K562 (cell line): ENCODE results near the gene TTC21A. TPM values are rescaled to one million over a fixed set of nuclear protein-coding genes. Genes with fewer than 3 reads are reported as not detected.
A peak's percentile ranks its signal among the peaks of the same experiment; 100 is the strongest.

ENCODE experiments used
- BCOR ChIP-seq: fragments of 450-650 bp; IDR thresholded peaks from 2 replicates; pipeline ENCODE4 v1.6.1; 2016
- BDP1 ChIP-seq: IDR thresholded peaks from 3 replicates; pipeline ENCODE4 v1.6.1; 2011; ENCODE audit not compliant: insufficient read length, insufficient read depth
- ESRRB ChIP-seq: fragments of 250-450 bp; sonication (Bioruptor Pico); IDR thresholded peaks from 2 replicates; pipeline ENCODE4 v1.5.0; 2020; ENCODE audit warnings: mild to moderate bottlenecking, moderate library complexity, borderline replicate concordance
- GABPB2 ChIP-seq: fragments of 250-450 bp; sonication (Bioruptor Pico); conservative IDR thresholded peaks from 2 replicates; pipeline ENCODE4 v1.5.1; 2021; ENCODE audit warnings: mild to moderate bottlenecking
- ILF3 ChIP-seq: fragments of 450-650 bp; IDR thresholded peaks from 2 replicates; pipeline ENCODE4 v1.6.1; 2018; ENCODE audit warnings: antibody characterized with exemption, mild to moderate bottlenecking, moderate library complexity, borderline replicate concordance
- IRF2 ChIP-seq: sonication (generic); formaldehyde crosslinking; IDR thresholded peaks from 2 replicates; pipeline ENCODE4 v1.8.1; 2022; ENCODE audit warnings: mild to moderate bottlenecking, missing genetic modification reagents
- LARP7 ChIP-seq: fragments of 450-650 bp; IDR thresholded peaks from 2 replicates; pipeline ENCODE4 v1.6.1; 2016
- RBM15 ChIP-seq: fragments of 200-400 bp; formaldehyde crosslinking; IDR thresholded peaks from 2 replicates; pipeline ENCODE4 v1.6.1; 2018; ENCODE audit warnings: mild to moderate bottlenecking, low read length, moderate library complexity; ENCODE audit not compliant: insufficient read depth
- SIN3A ChIP-seq, 2 experiments: fragments of 150-350 bp in 1 of 2; IDR thresholded peaks; 2 replicates each; pipeline ENCODE4 v1.6.1; 2011 to 2016; ENCODE audit warnings: borderline replicate concordance in 2 of 2, low read depth in 2 of 2, low read length in 2 of 2, mild to moderate bottlenecking in 2 of 2, moderate library complexity in 2 of 2; ENCODE audit not compliant: control insufficient read depth in 1 of 2
- SMC3 ChIP-seq: conservative IDR thresholded peaks from 2 replicates; pipeline ENCODE4 v1.6.1; 2011; ENCODE audit warnings: low read depth, low read length, improper control_type of control experiment; ENCODE audit not compliant: insufficient read depth
- SREBF1 ChIP-seq: fragments of 150-350 bp; IDR thresholded peaks from 2 replicates; pipeline ENCODE4 v1.6.1; 2014; ENCODE audit warnings: antibody characterized with exemption, low read depth, low read length, borderline replicate concordance
- STAG1 ChIP-seq: sonication (generic); formaldehyde crosslinking; IDR thresholded peaks from 2 replicates; pipeline ENCODE4 v1.5.0; 2020; ENCODE audit warnings: missing genetic modification reagents, borderline replicate concordance
- TAF9B ChIP-seq: fragments of 450-650 bp; IDR thresholded peaks from 2 replicates; pipeline ENCODE4 v1.6.1; 2018; ENCODE audit warnings: mild to moderate bottlenecking; ENCODE audit not compliant: partially characterized antibody
- TEAD1 ChIP-seq, 2 experiments: fragments of 450-650 bp in 1 of 2; sonication (generic) in 1 of 2; formaldehyde crosslinking; IDR thresholded peaks; 2 replicates each; pipeline versions ENCODE4 v1.4.0 to v1.8.0; 2020 to 2022; ENCODE audit warnings: mild to moderate bottlenecking in 2 of 2, missing genetic modification reagents in 1 of 2
- ZNF717 ChIP-seq: fragments of 250-450 bp; sonication (Bioruptor Pico); IDR thresholded peaks from 2 replicates; pipeline ENCODE4 v1.5.0; 2021
- polyA plus RNA-seq, 8 experiments: library from polyadenylated mRNA; depleted of rRNA in 4 of 8; stranded (reverse) in 5 of 8; unstranded in 3 of 8; fragments of >200 nt; fragmentation: Nextera tagmentation in 2 of 8; fragmentation: Illumina TruSeq in 1 of 8; extraction: Ambion mirVana in 2 of 8; extraction: Trizol in 1 of 8; gene quantifications; 2 replicates each; pipeline versions ENCODE4 v1.2.1 to v1.2.3, GENCODE V29; 2011 to 2014; ENCODE audit warnings: inconsistent platforms in 1 of 8, missing spikeins in 1 of 8
- total RNA-seq, 7 experiments: library from RNA; depleted of rRNA in 6 of 7; stranded (reverse); fragments of >200 nt in 6 of 7; fragmentation: Illumina TruSeq in 2 of 7; extraction: Trizol in 2 of 7; gene quantifications; 2 replicates each; pipeline versions ENCODE4 v1.2.1 to v1.2.3, GENCODE V29; 2011 to 2021; ENCODE audit warnings: low replicate concordance in 1 of 7
- TF ChIP-seq, protein P1 (sequence below): fragments of 450-650 bp; IDR thresholded peaks from 2 replicates; pipeline ENCODE4 v1.6.1; 2017; ENCODE audit warnings: antibody characterized with exemption
- TF ChIP-seq, protein P2 (sequence below): sonication (generic); formaldehyde crosslinking; IDR thresholded peaks from 2 replicates; pipeline ENCODE4 v1.8.1; 2022; ENCODE audit warnings: missing genetic modification reagents
- TF ChIP-seq, protein P3 (sequence below): sonication (generic); formaldehyde crosslinking; IDR thresholded peaks from 2 replicates; pipeline ENCODE4 v1.8.0; 2022; ENCODE audit warnings: missing genetic modification reagents, mild to moderate bottlenecking, moderate library complexity, borderline replicate concordance
- TF ChIP-seq, protein P4 (sequence below): sonication (generic); formaldehyde crosslinking; IDR thresholded peaks from 2 replicates; pipeline ENCODE4 v1.8.1; 2023; ENCODE audit warnings: mild to moderate bottlenecking, missing genetic modification reagents
- TF ChIP-seq, protein P5 (sequence below), 2 experiments: fragments of 450-650 bp in 1 of 2; sonication (generic) in 1 of 2; formaldehyde crosslinking in 1 of 2; IDR thresholded peaks in 1 of 2; conservative IDR thresholded peaks in 1 of 2; 2 replicates each; pipeline versions ENCODE4 v1.6.1 to v1.8.1; 2016 to 2023; ENCODE audit warnings: mild to moderate bottlenecking in 2 of 2, moderate library complexity in 2 of 2, inconsistent platforms in 1 of 2, missing genetic modification reagents in 1 of 2

The TTC21A gene
- total and polyA plus RNA-seq, 9 of the 15 experiments (the other 6 are each of a cell fraction or from before 2014, with no cell fraction given), result 0.22 to 1.4 (median 0.70) TPM

DNA sequence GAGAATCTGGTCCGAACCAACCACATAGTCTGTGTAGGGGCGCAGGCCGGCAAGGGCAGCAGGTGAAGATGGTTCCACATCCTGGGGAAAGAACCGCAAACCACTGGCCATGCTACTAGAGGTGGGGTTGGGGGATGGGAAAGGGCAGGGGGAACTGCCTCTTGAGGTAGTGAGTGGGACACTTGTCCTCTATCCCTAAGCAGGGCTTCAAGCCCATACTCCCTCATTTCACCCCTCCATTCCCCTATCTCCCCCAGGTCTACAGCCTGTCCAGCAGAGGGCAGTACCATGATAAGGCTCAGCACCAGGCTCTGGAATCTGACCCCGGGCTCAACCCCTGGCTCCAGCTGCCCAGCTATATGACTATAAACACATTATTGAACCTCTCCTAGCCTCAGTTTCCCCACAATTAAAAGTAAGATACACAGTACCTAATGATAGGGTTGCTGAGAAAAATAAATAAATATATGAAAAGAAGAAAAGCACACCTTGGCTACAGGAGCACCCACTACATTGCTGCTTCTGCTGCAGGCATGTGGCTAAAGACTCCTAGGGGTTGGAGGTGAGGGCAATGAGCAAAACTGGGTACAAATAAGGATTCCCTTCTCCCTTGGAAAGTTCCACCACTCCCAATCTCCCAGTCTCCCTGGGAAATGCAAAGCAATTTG lies 6.3 kb upstream of the TTC21A start (continued):
- TF ChIP-seq ZNF717 (no peak), LARP7 (no peak), IRF2 (CRISPR knock-in tag) (no peak), TEAD1 (CRISPR knock-in tag; IDR thresholded peaks at IDR 0.05) (0 out of 4 replicates have a peak, but pooled peaks of 1 of the 2 experiments have one; percentile 43), ILF3 (no peak), TAF9B (no peak), BCOR (peak; percentile 43; the same call in 1 of the 2 replicates), STAG1 (CRISPR knock-in tag) (no peak), SREBF1 (no peak), BDP1 (no peak), ESRRB (CRISPR knock-in tag) (no peak), GABPB2 (no peak), SMC3 (peak; percentile 51; the same call in 1 of the 2 replicates), RBM15 (no peak), SIN3A (IDR thresholded peaks at IDR 0.05; ENCODE audit: borderline replicate concordance in 2 of 2, control insufficient read depth in 1 of 2, low read depth in 2 of 2, low read length in 2 of 2) (no peak)
- TF ChIP-seq, protein P1, sequence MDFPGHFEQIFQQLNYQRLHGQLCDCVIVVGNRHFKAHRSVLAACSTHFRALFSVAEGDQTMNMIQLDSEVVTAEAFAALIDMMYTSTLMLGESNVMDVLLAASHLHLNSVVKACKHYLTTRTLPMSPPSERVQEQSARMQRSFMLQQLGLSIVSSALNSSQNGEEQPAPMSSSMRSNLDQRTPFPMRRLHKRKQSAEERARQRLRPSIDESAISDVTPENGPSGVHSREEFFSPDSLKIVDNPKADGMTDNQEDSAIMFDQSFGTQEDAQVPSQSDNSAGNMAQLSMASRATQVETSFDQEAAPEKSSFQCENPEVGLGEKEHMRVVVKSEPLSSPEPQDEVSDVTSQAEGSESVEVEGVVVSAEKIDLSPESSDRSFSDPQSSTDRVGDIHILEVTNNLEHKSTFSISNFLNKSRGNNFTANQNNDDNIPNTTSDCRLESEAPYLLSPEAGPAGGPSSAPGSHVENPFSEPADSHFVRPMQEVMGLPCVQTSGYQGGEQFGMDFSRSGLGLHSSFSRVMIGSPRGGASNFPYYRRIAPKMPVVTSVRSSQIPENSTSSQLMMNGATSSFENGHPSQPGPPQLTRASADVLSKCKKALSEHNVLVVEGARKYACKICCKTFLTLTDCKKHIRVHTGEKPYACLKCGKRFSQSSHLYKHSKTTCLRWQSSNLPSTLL, result no peak
- TF ChIP-seq, protein P2, sequence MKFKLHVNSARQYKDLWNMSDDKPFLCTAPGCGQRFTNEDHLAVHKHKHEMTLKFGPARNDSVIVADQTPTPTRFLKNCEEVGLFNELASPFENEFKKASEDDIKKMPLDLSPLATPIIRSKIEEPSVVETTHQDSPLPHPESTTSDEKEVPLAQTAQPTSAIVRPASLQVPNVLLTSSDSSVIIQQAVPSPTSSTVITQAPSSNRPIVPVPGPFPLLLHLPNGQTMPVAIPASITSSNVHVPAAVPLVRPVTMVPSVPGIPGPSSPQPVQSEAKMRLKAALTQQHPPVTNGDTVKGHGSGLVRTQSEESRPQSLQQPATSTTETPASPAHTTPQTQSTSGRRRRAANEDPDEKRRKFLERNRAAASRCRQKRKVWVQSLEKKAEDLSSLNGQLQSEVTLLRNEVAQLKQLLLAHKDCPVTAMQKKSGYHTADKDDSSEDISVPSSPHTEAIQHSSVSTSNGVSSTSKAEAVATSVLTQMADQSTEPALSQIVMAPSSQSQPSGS (CRISPR knock-in tag), result no peak
- TF ChIP-seq, protein P3, sequence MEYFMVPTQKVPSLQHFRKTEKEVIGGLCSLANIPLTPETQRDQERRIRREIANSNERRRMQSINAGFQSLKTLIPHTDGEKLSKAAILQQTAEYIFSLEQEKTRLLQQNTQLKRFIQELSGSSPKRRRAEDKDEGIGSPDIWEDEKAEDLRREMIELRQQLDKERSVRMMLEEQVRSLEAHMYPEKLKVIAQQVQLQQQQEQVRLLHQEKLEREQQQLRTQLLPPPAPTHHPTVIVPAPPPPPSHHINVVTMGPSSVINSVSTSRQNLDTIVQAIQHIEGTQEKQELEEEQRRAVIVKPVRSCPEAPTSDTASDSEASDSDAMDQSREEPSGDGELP, result peak; percentile 32; the same call in 1 of the 2 replicates
- TF ChIP-seq, protein P4, sequence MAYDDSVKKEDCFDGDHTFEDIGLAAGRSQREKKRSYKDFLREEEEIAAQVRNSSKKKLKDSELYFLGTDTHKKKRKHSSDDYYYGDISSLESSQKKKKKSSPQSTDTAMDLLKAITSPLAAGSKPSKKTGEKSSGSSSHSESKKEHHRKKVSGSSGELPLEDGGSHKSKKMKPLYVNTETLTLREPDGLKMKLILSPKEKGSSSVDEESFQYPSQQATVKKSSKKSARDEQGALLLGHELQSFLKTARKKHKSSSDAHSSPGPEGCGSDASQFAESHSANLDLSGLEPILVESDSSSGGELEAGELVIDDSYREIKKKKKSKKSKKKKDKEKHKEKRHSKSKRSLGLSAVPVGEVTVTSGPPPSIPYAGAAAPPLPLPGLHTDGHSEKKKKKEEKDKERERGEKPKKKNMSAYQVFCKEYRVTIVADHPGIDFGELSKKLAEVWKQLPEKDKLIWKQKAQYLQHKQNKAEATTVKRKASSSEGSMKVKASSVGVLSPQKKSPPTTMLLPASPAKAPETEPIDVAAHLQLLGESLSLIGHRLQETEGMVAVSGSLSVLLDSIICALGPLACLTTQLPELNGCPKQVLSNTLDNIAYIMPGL (CRISPR knock-in tag), result no peak
- TF ChIP-seq, protein P5, sequence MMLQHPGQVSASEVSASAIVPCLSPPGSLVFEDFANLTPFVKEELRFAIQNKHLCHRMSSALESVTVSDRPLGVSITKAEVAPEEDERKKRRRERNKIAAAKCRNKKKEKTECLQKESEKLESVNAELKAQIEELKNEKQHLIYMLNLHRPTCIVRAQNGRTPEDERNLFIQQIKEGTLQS (IDR thresholded peaks at IDR 0.05), result no peak
- TF ChIP-seq, protein P5 (CRISPR knock-in tag; conservative IDR thresholded peaks at IDR 0.05), result no peak
